Frontal cortex (tissue), 4 donors: ENCODE results near the gene ZFR2. TPM values are rescaled to one million over a fixed set of nuclear protein-coding genes. Genes with fewer than 3 reads are reported as not detected.
"Not testable (repeated sequence)": the region's sequence is repeated elsewhere in the genome, so short reads cannot be mapped to it uniquely, and the experiment has no call there.

Experiments used
- DNase-seq, 2 donors: peaks; one replicate each; pipeline ENCODE4 v3.0.0; 2012; ENCODE audit warnings: low spot score in 2 of 2
- FAIRE-seq: peaks from 2 replicates; lab custom pipeline; 2012; peaks lifted over from hg19 to GRCh38; lab: Jason Lieb, UNC
- total RNA-seq: library from RNA; depleted of rRNA; stranded (reverse); fragments of >200 nt; gene quantifications from one replicate; pipeline ENCODE4 v1.2.3, GENCODE V29; 2014
- donor health status: control.
- donor health status: control.
- donor health status: control.

The ZFR2 gene
- total RNA-seq, 1 donor from 2014 or later, result 4.1 TPM

DNA sequence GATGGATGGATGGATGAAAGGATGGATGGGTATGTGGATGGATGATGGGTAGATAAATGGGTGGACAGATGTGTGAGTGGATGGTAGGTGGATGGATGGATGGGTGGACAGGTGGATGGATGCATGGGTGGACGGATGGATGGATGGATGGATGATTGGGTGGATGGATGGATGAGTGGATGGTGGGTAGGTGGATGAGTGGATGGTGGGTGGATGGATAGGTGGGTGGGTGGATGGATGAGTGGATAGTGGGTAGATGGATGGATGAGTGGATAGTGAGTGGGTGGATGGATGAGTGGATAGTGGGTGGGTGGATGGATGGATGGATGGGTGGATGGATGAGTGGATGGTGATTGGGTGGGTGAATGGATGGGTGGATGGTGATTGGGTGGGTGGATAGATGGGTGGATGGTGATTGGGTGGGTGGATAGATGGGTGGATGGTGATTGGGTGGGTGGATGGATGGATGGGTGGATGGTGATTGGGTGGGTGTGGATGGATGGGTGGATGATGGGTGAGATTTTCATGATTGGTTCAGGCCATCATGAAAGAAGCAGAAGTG lies 92.3 kb downstream of the ZFR2 start:
- FAIRE-seq, result no peak

DNA sequence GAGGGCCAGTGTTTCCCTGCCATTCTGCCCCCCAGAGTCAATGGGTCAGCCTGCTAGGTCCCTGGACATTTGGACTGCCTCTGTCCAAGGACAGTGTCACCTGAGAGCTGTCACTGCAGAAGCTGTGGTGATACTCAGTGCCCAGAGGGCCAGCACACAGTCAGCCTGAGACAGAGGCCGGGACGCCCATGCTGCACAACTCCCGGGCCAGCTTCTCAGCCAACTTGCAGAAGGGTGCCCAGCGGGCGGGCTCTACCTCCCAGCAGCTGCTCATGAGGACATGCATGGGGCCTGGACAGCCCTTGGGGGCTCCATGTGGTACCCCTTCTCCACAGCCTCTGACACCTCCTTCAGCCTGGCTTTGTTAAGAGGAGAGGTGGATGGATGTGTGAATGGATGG lies 93.0 kb downstream of the ZFR2 start:
- no peak for FAIRE-seq

More for the DNA sequence above, 92.3 kb downstream of the ZFR2 start:
- no peak for DNase-seq

DNA sequence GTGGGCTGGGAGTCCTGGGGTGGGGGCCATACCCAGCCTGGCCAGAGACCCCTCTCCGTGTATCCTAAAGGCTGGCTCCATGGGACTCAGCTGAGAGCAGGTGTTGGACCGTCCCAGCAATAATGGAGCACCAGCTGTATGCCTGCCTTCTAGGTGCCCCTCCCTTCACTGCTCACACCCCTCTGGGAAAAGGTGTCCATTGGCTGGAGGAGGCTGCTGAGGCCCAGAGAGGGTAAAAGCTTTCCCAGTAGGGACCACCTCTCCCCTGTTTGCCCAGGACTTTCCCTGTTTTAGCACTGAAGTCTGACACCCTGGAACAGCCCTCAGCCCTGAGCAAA lies 93.5 kb downstream of the ZFR2 start:
- no peak for FAIRE-seq

More for the DNA sequence above, 93.0 kb downstream of the ZFR2 start:
- DNase-seq, result no peak

DNA sequence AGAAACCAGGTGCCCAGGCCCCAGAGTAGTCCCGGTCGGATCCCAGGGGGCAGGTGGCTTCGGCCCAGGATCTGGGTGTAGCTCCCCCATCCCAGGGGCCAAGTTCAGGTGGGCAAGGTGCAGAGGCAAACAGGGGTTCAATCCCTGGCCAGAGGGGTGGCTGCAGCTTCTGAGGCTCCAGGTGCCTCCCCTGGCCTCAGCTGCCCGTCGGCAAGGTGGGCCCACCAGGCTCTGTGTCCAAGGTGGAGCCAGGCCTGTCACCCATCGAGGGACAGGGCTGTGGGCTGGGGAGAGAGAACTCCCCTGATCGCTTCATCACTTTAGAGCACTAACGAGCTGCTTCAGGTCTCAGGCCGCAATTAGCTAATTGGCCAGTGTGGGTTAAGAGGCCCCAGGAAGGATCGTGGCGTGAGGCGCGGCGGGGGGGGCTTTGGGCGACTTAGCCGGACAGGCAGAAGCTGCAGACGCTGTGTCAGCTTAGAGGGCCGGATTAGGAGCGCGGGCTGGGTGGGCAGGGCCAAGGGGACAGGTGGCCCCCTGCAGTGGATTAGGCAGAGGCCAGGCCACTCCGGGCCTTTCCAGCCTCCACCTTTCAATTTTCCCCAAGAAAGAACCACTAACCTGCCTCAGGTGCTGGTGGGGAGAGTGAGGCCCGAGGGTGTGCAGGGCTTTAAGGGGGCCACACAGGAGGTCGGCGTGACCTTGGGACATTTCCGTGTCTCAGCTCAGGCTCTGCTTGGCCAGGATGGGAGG lies 94.0 kb downstream of the ZFR2 start:
- no peak for FAIRE-seq
- no peak for DNase-seq

More for the DNA sequence above, 93.5 kb downstream of the ZFR2 start:
- no peak for DNase-seq

DNA sequence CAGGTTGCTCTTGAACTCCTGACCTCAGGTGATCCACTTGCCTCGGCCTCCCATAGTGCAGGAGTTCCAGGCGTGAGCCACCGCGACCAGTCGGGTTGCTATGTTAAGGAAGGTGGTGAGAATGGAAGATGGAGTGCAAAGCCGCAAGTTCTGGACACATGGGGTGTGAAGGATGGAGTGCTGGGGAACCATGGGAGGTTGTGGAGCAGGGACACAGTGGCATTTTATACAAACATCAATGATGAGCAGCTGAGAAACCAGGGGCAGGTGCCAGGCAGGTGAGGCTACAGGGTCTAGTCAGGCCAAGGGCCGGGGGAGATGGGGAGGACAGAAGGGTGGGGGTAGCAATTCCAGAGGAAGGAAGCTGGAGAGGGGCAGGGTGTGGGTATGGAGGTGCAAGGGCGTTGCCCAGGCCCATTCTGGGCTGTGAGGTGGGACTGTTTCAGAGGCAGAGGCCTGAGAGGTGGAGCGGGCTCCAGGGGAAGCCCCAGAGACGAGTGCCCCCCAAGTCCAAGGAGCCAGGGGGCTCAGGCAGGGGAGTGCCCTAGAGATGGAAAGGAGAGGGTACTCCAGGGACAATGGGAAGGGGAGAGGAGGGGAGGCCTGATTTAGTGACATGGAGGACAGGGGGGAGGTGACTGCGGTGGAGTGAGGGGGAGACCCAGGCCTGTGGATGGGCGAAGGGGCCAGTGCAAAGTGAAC lies 94.9 kb downstream of the ZFR2 start:
- DNase-seq, result no peak
- FAIRE-seq, result no peak

DNA sequence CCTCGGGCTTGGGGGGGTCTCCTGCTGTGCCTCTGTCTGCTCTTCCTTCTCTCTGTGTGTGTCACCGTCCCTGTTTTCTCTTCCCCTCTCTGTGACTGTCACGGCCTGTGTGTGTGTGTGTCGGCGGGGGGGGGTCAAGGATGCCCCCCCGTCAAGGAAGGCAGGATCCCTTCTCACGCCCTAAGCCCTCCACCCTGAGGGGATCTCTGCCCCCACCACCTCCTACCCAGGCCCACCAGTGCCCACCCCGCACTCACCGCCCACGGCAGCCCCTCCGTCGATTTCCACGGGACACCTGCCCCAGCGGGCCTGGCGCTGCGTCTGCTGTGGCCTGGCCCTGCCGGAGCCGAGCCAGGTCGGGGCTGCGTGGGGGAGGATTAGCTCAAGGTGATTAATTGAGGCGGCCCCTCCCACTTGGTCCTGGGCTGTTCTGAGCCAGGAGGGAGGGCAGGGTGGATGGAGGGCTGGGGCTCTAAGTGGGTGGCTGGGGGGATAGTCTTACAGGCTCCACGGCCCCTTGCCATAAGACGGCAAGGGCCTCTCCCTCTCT lies 96.9 kb downstream of the ZFR2 start, which contains the start of gene RAX2:
TSS of gene RAX2 (minus strand) at position 323 of the 550 bp plus-strand sequence. CDS start 486 bp downstream, outside the sequence.
- no peak for FAIRE-seq
- DNase-seq, result no peak

DNA sequence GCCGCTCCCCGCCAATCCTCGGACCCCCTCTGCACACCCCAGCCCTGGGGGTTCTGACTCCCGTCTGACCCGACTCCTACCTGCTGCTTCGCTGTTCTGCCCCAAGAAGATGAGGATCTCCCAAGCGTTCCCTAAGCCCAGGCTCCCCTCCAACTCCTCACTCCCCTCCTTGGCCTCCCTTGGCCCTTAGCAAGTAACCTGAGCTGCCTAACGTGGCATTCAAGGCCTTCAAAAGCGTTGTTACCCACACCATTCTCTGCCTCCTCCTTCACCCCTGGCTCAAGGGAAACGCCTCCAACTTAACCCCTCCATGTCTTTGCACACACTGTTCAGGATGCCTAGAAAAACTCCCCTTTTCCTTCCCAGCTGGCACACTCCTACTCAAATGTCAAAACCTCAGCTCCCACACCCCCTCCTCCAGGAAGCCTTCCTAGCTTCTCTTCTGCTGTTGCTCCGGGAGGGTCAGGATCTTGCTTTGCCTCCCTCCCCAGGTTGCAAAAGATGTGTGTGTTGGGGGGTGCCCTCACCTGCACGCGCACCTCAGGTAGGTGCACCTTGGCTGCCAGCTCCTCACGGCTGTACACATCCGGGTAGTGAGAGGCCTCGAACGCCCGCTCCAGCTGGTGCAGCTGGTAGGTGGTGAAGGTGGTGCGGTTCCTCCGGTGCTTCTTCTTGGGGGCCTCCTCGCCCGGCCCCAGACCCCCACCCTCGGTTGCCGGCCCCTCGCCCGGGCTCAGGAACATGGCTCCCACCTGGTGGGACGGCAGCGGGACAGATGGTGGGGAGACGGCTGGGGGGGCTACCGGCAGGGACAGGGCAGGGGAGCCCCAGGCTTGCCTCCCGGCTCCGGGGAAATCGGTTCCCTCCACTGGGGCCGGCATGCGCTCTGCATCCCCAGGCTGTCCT lies 97.6 kb downstream of the ZFR2 start:
- FAIRE-seq (no peak), DNase-seq (no peak)

DNA sequence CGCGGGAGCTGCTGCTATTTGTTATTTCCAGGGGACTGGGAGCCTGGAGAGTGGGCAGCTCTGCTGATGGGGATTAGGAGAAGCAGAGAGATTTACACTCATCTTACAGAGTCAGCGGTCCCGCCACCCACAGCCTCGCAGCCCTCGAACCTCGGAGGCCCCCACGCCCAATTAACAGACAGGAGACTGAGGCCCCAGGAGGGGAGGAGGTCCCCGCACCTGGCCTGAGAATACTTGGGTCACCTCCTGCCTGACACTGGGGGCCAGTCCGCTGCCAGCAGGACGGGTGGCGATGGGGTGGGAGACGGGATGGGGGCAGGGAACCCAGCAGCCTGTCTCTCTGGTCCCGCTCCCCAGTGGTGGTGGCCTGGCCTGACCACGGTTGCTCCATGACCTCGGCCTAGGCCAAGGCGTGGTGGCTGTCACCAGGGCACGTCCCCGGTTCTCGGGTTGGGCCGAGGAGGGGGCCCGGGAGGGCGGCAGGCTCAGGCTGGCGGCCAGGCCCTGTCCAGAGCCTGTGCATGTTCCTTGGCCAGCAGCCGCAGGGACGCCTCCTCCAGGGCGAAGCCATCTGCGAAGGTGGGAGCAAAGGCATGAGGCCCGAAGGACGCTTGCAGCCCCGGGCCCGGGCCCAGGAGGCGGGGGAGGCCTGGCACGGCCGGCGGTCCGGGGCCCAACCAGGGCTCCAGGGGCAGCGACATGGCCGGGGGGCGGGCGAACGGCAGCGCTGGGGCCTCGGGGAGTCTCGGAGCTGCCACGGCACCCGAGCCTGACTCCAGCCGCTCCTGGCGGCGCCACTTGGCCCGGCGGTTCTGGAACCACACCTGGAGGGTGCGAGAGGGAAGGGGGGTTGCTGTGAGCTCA lies 98.5 kb downstream of the ZFR2 start:
- DNase-seq (no peak), FAIRE-seq (no peak)

DNA sequence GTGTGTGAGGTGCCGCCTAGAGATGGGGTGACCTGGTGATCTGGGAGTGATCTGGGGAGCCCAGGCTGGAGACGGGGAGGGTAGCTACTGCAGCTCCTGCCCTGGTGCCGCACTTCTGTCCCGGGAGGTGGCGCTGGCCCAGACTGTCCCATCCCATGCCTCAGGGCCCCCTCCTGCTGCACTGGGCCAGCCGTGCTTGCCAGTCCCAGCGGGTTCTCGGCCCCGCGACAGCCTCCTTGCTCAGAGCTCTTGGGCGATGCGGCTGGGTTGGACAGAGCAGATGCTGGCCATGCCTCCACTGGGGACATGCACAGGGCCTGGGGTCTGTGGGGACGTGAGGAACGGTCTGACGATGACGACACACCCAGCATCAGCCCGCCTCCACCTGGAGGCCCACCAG lies 99.3 kb downstream of the ZFR2 start:
- DNase-seq, result no peak
- no peak for FAIRE-seq

DNA sequence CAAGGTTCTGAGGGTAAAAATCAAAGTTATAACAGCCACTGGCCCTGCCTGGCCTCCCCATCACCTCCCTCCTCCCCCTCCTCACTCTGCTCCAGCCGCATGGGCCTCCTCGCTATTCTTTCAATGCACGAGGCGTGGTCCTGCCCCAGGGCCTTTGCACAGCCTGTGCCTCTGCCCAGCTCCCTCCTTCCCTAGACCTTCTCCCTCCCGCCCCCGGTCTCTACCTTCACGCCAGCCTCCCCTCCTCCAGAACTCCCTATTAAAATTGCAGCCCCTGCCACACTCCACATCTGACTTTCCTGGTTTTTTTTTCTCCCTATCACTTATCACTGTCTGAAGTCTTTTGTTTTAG lies 100.1 kb downstream of the ZFR2 start:
- FAIRE-seq, result no peak

DNA sequence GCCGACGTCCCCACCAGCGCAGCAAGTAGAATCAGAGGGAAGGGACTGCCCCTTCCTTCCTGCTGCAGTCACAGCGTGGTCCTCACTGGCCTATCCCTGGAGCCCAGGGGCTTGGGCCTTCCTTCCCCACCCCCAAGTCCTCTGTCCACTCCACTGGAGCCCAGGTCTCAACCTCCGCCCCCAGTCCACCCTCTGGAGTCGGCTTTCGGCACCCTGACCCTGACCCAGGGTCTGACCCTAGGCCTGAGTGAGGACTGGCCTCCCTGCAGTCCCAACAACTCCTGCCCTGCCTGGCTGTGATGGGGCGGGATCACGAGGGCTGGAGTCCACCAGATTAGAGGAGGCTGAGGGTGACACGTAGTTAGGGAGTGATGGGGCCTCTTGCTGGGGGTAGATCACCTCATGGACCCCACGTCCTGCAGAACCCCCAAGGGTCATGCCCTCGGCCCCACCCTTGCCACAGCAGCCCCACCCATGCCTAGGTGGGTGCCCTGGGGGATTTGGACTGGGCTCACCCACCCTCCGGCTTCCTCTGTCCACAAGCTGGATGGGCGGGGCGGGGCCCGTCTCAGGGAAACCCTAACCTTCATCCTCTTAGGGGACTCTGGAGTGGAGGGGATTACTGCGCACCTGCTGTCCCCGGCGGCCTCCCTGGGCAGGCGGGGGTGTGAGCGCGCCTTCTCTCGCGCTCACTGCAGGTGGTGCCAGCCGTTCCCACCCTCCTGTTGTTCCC lies 100.7 kb downstream of the ZFR2 start:
- FAIRE-seq, result no peak

More for the DNA sequence above, 100.1 kb downstream of the ZFR2 start:
- no peak for DNase-seq

DNA sequence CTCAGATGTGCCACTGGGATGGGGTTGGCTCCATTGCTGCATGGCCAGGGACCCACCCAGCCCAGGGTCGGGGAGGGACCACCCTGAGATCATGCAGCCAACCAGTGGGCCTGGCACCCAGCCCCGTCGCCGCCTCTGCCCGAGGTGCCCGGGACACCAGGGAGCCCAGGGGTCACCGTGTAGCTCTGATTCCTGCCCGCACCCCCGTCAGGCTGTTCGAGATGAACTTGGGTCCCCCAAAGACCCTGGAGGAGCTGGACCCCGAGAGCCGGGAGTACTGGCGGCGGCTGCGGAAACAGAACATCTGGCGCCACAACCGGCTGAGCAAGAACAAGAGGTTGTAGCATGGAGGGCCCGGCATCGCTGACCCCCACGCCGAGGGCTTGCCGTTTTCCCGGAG lies 101.8 kb downstream of the ZFR2 start:
- FAIRE-seq, result no peak
- DNase-seq, result no peak

More for the DNA sequence above, 100.7 kb downstream of the ZFR2 start:
- no peak for DNase-seq

DNA sequence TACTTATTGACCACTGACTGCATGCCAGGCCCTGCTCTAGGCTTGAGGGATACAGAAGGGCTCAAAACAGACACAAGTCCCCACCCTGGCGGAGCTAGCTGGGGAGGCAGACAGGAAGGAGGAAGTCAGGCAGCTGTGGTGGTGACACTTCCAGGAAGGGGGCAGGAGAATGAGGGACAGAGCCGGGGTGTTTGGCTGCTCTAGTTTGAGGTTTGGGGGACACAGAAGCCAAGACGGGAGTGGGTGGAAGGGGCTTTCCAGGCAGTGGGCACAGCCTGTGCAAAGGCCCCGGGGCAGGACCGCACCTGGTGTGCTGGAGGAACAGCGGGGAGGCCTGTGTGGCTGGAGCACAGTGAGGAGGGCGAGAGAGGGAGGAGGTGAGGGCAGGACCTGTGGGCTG lies 102.3 kb downstream of the ZFR2 start:
- DNase-seq (no peak), FAIRE-seq (no peak)

DNA sequence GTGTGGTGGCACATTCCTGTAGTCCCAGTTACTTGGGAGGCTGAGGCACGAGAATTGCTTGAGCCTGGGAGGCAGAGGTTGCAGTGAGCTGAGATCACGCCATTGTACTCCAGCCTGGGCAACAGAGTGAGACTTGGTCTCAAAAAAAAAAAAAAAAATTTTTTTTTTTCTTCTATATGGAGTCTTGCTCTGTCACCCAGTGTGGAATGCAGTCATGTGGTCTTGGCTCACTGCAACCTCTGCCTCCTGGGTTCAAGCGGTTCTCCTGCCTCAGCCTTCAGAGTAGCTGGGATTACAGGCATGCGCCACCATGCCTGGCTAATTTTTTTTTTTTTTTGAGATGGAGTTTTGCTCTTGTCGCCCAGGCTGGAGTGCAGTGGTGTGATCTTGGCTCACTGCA lies 103.1 kb downstream of the ZFR2 start:
- not testable (repeated sequence) for FAIRE-seq, DNase-seq

DNA sequence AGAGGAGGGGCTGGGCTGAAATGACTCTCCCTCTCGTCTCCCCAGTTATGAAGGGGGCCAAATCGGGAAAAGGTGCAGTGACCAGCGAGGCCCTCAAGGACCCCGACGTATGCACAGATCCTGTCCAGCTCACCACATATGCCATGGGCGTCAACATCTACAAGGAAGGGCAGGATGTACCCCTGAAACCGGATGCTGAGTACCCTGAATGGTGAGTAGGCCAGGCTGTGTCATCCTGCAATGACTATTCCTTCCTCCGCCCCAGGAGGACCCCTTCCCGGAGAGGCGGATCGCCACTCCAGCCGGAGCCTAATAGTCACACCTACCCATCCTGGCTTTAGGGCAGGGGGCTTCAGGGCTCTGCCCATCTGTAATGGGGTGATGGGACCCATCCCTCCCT lies 103.7 kb downstream of the ZFR2 start:
- FAIRE-seq (no peak), DNase-seq (no peak)

DNA sequence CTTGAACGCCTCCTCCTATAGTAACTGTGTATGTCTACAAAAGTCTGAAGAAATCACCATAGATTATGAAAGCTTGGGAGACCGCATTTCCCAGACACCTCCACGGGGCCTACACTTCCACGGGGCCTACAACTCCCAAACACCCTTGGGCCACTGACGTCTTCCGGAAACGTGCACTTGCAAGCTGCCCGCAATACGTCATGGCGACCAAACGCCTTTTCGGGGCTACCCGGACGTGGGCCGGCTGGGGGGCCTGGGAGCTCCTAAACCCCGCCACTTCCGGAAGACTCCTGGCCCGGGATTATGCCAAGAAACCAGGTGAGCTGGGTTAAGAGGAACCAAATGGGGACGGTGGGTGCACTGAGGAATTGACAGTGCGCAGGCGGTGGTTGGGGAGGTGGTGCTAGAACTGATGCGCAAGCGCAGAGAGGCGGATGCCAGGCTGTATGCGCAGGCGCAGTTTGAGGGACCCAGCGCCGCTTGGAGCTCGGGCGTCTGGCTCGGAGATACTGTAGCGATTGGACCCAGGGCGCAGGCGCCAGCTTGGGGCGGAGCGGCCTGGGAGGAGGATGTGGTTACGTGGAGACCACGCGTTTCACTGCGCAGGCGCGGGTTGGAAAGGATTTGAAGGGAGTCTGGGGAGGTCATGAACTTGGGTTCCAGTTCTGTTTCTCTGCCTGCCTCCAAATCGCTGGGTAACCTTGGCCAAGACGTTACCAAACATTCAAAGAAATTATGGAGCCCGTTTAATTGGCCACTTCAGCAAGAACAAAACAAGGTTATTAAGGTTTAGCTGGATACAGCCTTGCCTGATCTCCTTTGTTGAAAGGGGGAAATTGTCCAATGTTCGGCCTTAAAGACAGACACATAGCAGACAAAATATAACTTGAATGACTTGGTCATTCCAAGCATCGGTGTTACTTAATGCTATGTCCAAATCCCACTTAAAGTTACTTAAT lies 106.1 kb downstream of the ZFR2 start, which contains the start of gene MRPL54:
TSS of gene MRPL54 (plus strand) at position 182 of the 959 bp plus-strand sequence. CDS start at position 201, 19 bp downstream.
- DNase-seq, result peak; percentile 95 to 96
- no peak for FAIRE-seq

DNA sequence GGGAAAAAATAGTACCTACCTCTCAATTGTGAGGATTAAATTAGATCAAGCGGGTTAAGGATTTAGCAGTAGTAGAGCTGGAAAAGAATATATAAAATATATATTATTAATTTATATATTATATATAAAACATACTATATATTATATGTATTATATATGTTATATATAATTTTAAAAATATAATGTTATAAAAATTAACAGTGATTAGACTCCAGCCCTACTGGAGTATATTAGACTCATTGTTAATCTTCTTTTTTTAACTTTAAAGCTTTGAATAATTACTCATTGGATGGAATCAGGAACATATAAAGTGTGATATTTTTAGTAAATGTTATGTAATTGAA lies 106.7 kb downstream of the ZFR2 start:
- no peak for DNase-seq
- FAIRE-seq, result no peak
